Keratinocyte (primary cell): ENCODE results near the gene ATXN7L1. TPM values are rescaled to one million over a fixed set of nuclear protein-coding genes. Genes with fewer than 3 reads are reported as not detected.
A peak's percentile ranks its signal among the peaks of the same experiment; 100 is the strongest.

ENCODE experiments used
- DNase-seq: peaks from one replicate; pipeline ENCODE4 v3.0.0-alpha.2; 2011; ENCODE audit warnings: low read depth, missing footprints, low spot score
- FAIRE-seq: peaks from 2 replicates; lab custom pipeline; 2011; peaks lifted over from hg19 to GRCh38; lab: Jason Lieb, UNC
- H2AFZ ChIP-seq: 2 replicates; pipeline ENCODE4 v1.6.0; 2012; ENCODE audit warnings: low read length, control low read depth, inconsistent platforms; ENCODE audit not compliant: control insufficient read depth
- H3K27ac ChIP-seq: 2 replicates; pipeline ENCODE4 v1.5.1; 2011; ENCODE audit warnings: low read length; ENCODE audit not compliant: control insufficient read depth, insufficient read depth
- H3K27me3 ChIP-seq: 3 replicates; pipeline ENCODE4 v1.6.0; 2011; ENCODE audit warnings: low read length; ENCODE audit not compliant: control insufficient read depth, insufficient read depth; ENCODE audit errors: extremely low read depth
- H3K36me3 ChIP-seq, 2 experiments: 2 replicates in 1 of 2; 3 replicates in 1 of 2; pipeline ENCODE4 v1.5.1; 2011; ENCODE audit warnings: low read length in 2 of 2, mild to moderate bottlenecking in 1 of 2; ENCODE audit not compliant: control insufficient read depth in 2 of 2, insufficient read depth in 2 of 2; ENCODE audit errors: extremely low read depth in 1 of 2
- H3K4me1 ChIP-seq: 3 replicates; pipeline ENCODE4 v1.5.1; 2011; ENCODE audit warnings: low read length; ENCODE audit not compliant: control insufficient read depth, insufficient read depth; ENCODE audit errors: extremely low read depth
- H3K4me2 ChIP-seq: 3 replicates; pipeline ENCODE4 v1.6.0; 2011; ENCODE audit warnings: low read depth, low read length; ENCODE audit not compliant: control insufficient read depth, insufficient read depth; ENCODE audit errors: extremely low read depth
- H3K4me3 ChIP-seq, 3 experiments: fragments of 200-600 bp in 1 of 3; sonication (generic) in 1 of 3; 2 replicates in 2 of 3; 3 replicates in 1 of 3; pipeline ENCODE4 v1.5.1; 2011 to 2016; ENCODE audit warnings: low read length in 3 of 3, mild to moderate bottlenecking in 3 of 3, control low read depth in 2 of 3, inconsistent platforms in 1 of 3, low read depth in 1 of 3, mixed read lengths in 1 of 3, mixed run types in 1 of 3, moderate library complexity in 1 of 3; ENCODE audit not compliant: control insufficient read depth in 2 of 3, insufficient read depth in 2 of 3; ENCODE audit errors: extremely low read depth in 1 of 3
- H3K79me2 ChIP-seq: 2 replicates; pipeline ENCODE4 v1.6.0; 2012; ENCODE audit warnings: low read length; ENCODE audit not compliant: control insufficient read depth, insufficient read depth
- H3K9ac ChIP-seq: 3 replicates; pipeline ENCODE4 v1.6.0; 2011; ENCODE audit warnings: low read length; ENCODE audit not compliant: control insufficient read depth, insufficient read depth; ENCODE audit errors: extremely low read depth
- H3K9me1 ChIP-seq: 3 replicates; pipeline ENCODE4 v1.6.0; 2011; ENCODE audit warnings: low read length; ENCODE audit not compliant: control insufficient read depth, insufficient read depth; ENCODE audit errors: extremely low read depth
- H3K9me3 ChIP-seq: 2 replicates; pipeline ENCODE4 v1.5.1; 2012; ENCODE audit warnings: low read depth, low read length; ENCODE audit not compliant: control insufficient read depth
- H4K20me1 ChIP-seq: 3 replicates; pipeline ENCODE4 v1.6.0; 2011; ENCODE audit warnings: low read length; ENCODE audit not compliant: control insufficient read depth, insufficient read depth; ENCODE audit errors: extremely low read depth
- EZH2 ChIP-seq: IDR thresholded peaks from one replicate; pipeline ENCODE4 v1.6.1; 2012; ENCODE audit warnings: inconsistent platforms, mild to moderate bottlenecking, low read length, moderate library complexity
- dilution Hi-C: fragments of 300-500 bp; cut with MboI; formaldehyde crosslinking; loops from one replicate; pipeline ENCODE4 v1.7.0; 2020; ENCODE audit warnings: low sequenced_read_pairs; ENCODE audit not compliant: extremely low pct_ligation_motif_present
- polyA minus RNA-seq, 3 experiments: library from RNA; depleted of rRNA, polyadenylated mRNA; stranded (reverse); fragments of >200 nt; gene quantifications; 1 replicate in 1 of 3; 2 replicates in 1 of 3; 3 replicates in 1 of 3; pipeline ENCODE4 v1.2.3, GENCODE V29; 2011
- polyA plus RNA-seq, 5 experiments: library from polyadenylated mRNA; depleted of rRNA in 3 of 5; stranded (reverse) in 3 of 5; stranded (forward) in 1 of 5; unstranded in 1 of 5; fragments of >200 nt; gene quantifications; 1 replicate in 1 of 5; 2 replicates in 3 of 5; 3 replicates in 1 of 5; pipeline versions ENCODE4 v1.2.1 to v1.2.3, GENCODE V29; 2011 to 2012; ENCODE audit warnings: missing spikeins in 2 of 5, low read depth in 1 of 5, low replicate concordance in 1 of 5
- TF ChIP-seq, protein P1 (sequence below), 3 experiments: IDR thresholded peaks in 1 of 3; conservative IDR thresholded peaks in 1 of 3; optimal IDR thresholded peaks in 1 of 3; 2 replicates in 2 of 3; 3 replicates in 1 of 3; pipeline versions ENCODE3 to v1.5.1; 2011; ENCODE audit warnings: low read length in 3 of 3, mild to moderate bottlenecking in 3 of 3, moderate library complexity in 2 of 3, control low read depth in 1 of 3, inconsistent platforms in 1 of 3; ENCODE audit not compliant: insufficient read depth in 2 of 3; ENCODE audit errors: extremely low read depth in 1 of 3

Gene ATXN7L1, protein sequence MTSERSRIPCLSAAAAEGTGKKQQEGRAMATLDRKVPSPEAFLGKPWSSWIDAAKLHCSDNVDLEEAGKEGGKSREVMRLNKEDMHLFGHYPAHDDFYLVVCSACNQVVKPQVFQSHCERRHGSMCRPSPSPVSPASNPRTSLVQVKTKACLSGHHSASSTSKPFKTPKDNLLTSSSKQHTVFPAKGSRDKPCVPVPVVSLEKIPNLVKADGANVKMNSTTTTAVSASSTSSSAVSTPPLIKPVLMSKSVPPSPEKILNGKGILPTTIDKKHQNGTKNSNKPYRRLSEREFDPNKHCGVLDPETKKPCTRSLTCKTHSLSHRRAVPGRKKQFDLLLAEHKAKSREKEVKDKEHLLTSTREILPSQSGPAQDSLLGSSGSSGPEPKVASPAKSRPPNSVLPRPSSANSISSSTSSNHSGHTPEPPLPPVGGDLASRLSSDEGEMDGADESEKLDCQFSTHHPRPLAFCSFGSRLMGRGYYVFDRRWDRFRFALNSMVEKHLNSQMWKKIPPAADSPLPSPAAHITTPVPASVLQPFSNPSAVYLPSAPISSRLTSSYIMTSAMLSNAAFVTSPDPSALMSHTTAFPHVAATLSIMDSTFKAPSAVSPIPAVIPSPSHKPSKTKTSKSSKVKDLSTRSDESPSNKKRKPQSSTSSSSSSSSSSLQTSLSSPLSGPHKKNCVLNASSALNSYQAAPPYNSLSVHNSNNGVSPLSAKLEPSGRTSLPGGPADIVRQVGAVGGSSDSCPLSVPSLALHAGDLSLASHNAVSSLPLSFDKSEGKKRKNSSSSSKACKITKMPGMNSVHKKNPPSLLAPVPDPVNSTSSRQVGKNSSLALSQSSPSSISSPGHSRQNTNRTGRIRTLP
- polyA plus RNA-seq (2.3 to 4.8 TPM (median 3.3 TPM) in 3 replicates), polyA minus RNA-seq (3.4 to 8.8 TPM (median 4.7 TPM) in 3 replicates)
- polyA plus RNA-seq (2011; ENCODE audit: low read depth) = 4.8 TPM
- polyA plus RNA-seq (2011; cell fraction: cytosol; rRNA removed) = 2.9 and 4.4 TPM in 2 replicates
- polyA plus RNA-seq (2011; cell fraction: nucleus; rRNA removed) = 4.7 and 5.2 TPM in 2 replicates
- 3.2 and 4.9 TPM in 2 replicates for polyA plus RNA-seq (2012; ENCODE audit: low replicate concordance)
- 2.7 TPM for polyA minus RNA-seq (2011; cell fraction: cytosol; rRNA and poly(A)+ RNA removed)
- polyA minus RNA-seq (2011; cell fraction: nucleus; rRNA and poly(A)+ RNA removed) = 5.3 and 12.3 TPM in 2 replicates

DNA sequence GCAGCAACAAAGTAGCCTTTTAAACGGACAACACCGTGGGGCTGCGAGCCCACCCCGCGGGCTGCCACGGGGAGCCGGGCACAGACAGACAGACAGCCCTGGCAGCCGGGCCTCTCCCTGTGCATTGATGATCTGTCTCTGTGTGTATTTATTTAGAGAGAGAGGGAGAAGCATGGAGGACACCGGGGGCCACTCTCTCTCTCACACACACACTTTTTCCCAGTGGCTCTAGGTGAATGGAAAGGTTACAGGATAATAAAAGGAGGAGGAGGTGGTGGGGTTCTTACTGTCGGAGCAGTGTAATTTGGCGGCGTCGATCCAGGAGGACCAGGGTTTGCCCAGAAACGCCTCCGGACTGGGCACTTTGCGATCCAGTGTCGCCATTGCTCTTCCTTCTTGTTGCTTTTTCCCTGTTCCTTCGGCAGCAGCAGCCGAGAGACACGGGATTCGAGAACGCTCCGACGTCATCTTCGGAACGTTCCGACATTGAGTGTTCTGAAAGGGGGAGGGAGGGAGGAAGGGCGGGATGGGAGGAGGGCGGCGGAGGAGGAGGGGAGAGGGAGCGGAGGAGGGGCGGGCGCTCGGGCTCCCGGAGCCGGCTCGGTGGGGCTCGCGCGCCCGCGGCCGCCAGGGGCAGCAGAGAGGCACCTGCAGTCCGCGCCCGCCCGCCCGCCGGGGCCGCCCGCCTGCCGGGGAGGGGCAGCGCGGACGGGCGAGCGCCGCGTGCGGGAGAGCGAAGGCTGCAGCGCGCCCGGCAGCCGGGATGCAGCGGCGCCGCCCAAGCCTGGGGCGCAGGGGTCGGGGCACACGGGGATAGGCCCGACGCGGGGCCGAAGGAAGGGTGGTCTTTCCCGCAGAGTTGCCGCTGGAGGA lies at the start of gene ATXN7L1:
Gene ATXN7L1 (minus strand): TSS at position 509 of the 873 bp plus-strand sequence. CDS start 41 bp downstream, at position 468.
- peaks cover 0 to 6% of the 10 kb centered on the region in 2 experiments for H3K36me3 ChIP-seq
- no peaks in the 10 kb centered on the region for H3K9me1 ChIP-seq
- H3K4me1 ChIP-seq = peaks cover 19% of the 10 kb centered on the region
- no peaks in the 10 kb centered on the region for H3K27me3 ChIP-seq
- TF ChIP-seq, protein P1, sequence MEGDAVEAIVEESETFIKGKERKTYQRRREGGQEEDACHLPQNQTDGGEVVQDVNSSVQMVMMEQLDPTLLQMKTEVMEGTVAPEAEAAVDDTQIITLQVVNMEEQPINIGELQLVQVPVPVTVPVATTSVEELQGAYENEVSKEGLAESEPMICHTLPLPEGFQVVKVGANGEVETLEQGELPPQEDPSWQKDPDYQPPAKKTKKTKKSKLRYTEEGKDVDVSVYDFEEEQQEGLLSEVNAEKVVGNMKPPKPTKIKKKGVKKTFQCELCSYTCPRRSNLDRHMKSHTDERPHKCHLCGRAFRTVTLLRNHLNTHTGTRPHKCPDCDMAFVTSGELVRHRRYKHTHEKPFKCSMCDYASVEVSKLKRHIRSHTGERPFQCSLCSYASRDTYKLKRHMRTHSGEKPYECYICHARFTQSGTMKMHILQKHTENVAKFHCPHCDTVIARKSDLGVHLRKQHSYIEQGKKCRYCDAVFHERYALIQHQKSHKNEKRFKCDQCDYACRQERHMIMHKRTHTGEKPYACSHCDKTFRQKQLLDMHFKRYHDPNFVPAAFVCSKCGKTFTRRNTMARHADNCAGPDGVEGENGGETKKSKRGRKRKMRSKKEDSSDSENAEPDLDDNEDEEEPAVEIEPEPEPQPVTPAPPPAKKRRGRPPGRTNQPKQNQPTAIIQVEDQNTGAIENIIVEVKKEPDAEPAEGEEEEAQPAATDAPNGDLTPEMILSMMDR (optimal IDR thresholded peaks at IDR 0.05 in 1 of 3, IDR thresholded peaks at IDR 0.05 in 1 of 3, conservative IDR thresholded peaks at IDR 0.05 in 1 of 3; ENCODE audit: extremely low read depth in 1 of 3, insufficient read depth in 2 of 3, low read length in 3 of 3) = peak in 2 of 3 experiments; percentile 23 to 62
- TF ChIP-seq EZH2 = no peak
- no peaks in the 10 kb centered on the region for H3K9me3 ChIP-seq
- peak within 1 kb of the TSS; percentile 88 for H2AFZ ChIP-seq
- FAIRE-seq = no peak
- H3K9ac ChIP-seq = peak within 1 kb of the TSS; percentile 91
- H3K27ac ChIP-seq = peak within 1 kb of the TSS; percentile 86
- dilution Hi-C loops = no loop called here
- H4K20me1 ChIP-seq = no peaks in the 10 kb centered on the region
- H3K79me2 ChIP-seq = peaks cover 1% of the 10 kb centered on the region
- DNase-seq = peak; percentile 65
- H3K4me3 ChIP-seq = peak within 1 kb of the TSS; percentile 77 to 83 (median 80)
- H3K4me2 ChIP-seq = peak within 1 kb of the TSS; percentile 79

DNA sequence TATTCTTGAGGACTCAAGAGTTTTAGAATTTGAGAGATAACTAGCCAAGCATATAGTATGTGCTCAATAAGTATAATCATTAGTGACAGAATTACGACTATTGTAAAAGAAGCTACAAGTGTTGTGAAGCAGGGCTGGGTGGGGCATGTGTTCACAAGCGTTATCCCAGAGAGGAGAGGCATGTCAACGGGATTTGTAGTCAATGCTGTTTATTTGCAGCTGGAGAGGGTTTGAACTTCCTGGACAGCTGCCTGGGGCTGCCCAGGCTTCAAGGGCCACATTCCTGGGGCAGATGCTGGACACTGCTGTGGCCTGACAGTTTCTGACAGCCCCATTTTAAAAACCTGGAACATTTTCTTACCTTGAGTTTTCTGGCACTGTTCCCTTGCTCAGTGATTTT lies 49.7 kb upstream of the ATXN7L1 start:
- Histone ChIP-seq H3K9me3 (no peaks in the 10 kb centered on the region), H3K27me3 (no peaks in the 10 kb centered on the region), H3K4me2 (no peak overlapping the region), H3K27ac (no peak overlapping the region), H3K36me3 (no peaks in the 10 kb centered on the region), H3K4me3 (no peak overlapping the region), H3K9me1 (no peaks in the 10 kb centered on the region), H2AFZ (no peak overlapping the region), H3K4me1 (no peaks in the 10 kb centered on the region), H3K9ac (no peak overlapping the region), H3K79me2 (no peaks in the 10 kb centered on the region), H4K20me1 (no peaks in the 10 kb centered on the region)
- DNase-seq (no peak), FAIRE-seq (no peak)
- TF ChIP-seq, protein P1 (optimal IDR thresholded peaks at IDR 0.05 in 1 of 3, IDR thresholded peaks at IDR 0.05 in 1 of 3, conservative IDR thresholded peaks at IDR 0.05 in 1 of 3; ENCODE audit: extremely low read depth in 1 of 3, insufficient read depth in 2 of 3, low read length in 3 of 3) = no peak
- no peak for TF ChIP-seq EZH2
- dilution Hi-C loops = no loop called here
